ENCODE measurements around the gene OTX2. TPM values are rescaled to one million over a fixed set of nuclear protein-coding genes. Genes with fewer than 3 reads are reported as not detected.

The OTX2 gene
- 0.53 TPM in 1 of 2 replicates, not detected in the other for total RNA-seq
- 0.11 and 0.18 TPM in 2 replicates for polyA plus RNA-seq

GRCh38 chr14:56810147-56810719 lies at the start of gene OTX2:
OTX2 (minus strand) TSS chr14:56810479; CDS start chr14:56805456, 5,023 bp downstream.
- peaks cover 98% of the 10 kb centered on the region for H3K27me3 ChIP-seq
- no peak within 1 kb of the TSS for H3K4me3 ChIP-seq
- H3K36me3 ChIP-seq (replicated peaks; ENCODE audit: insufficient read depth, low read depth), result no peaks in the 10 kb centered on the region
- H4K20me1 ChIP-seq (ENCODE audit: insufficient read depth, poor library complexity, severe bottlenecking), result no peaks in the 10 kb centered on the region
- no peaks in the 10 kb centered on the region for H3K79me2 ChIP-seq
- H3K4me2 ChIP-seq, result peak within 1 kb of the TSS; percentile 61
- H3K9me3 ChIP-seq (ENCODE audit: low read depth), result no peaks in the 10 kb centered on the region
- no peak for DNase-seq (ENCODE audit: low spot score)
- H3K27ac ChIP-seq, result no peak within 1 kb of the TSS
- peak within 1 kb of the TSS; percentile 8 for H2AFZ ChIP-seq
- peaks cover 11% of the 10 kb centered on the region for H3K4me1 ChIP-seq (ENCODE audit: insufficient read depth)
- H3K9me2 ChIP-seq (replicated peaks; ENCODE audit: insufficient read depth), result no peaks in the 10 kb centered on the region
- 10% methylated on average over 15 of the region's 15 CpGs for WGBS (ENCODE audit: low lambda C conversion rate, missing lambda C conversion rate)
- TF ChIP-seq EZH2phosphoT487 (IDR thresholded peaks at IDR 0.05; ENCODE audit: low read depth, severe bottlenecking, unreplicated experiment), result no peak
- TF ChIP-seq CTCF (IDR thresholded peaks at IDR 0.05; ENCODE audit: poor library complexity), result no peak
- peak; percentile 44 for TF ChIP-seq EZH2 (IDR thresholded peaks at IDR 0.05; ENCODE audit: borderline replicate concordance)

DNA sequence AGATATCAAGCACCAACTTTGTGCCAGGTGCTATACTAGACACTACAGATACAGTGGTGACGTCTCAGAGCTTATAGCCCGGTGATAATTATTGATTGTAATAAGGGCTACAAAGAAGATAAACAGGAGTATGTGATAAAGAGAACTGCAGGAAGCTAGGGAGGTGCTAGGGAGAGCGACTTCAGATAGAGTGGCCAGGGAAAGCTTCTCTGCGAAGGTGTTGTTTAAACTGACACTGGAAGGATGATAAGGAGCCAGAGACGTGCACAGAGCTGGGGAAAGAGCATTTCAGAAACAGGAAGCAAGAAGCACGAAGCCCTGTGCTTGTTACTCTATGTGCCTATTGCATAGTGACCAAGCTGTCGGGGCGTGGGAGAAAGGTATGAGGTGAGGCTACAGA lies 48.1 kb upstream of the OTX2 start:
- Histone ChIP-seq H3K79me2 (no peaks in the 10 kb centered on the region), H4K20me1 (ENCODE audit: insufficient read depth, poor library complexity, severe bottlenecking) (no peaks in the 10 kb centered on the region), H3K9me2 (replicated peaks; ENCODE audit: insufficient read depth) (no peaks in the 10 kb centered on the region), H3K4me2 (peak overlapping the region; percentile 55), H3K9me3 (ENCODE audit: low read depth) (no peaks in the 10 kb centered on the region), H3K4me1 (ENCODE audit: insufficient read depth) (no peaks in the 10 kb centered on the region), H3K36me3 (replicated peaks; ENCODE audit: insufficient read depth, low read depth) (no peaks in the 10 kb centered on the region), H3K27me3 (peaks cover 37% of the 10 kb centered on the region), H3K4me3 (no peak overlapping the region), H2AFZ (no peak overlapping the region), H3K27ac (no peak overlapping the region)
- 17% methylated on average over 8 of the region's 8 CpGs for WGBS (ENCODE audit: low lambda C conversion rate, missing lambda C conversion rate)
- no peak for TF ChIP-seq EZH2phosphoT487 (IDR thresholded peaks at IDR 0.05; ENCODE audit: low read depth, severe bottlenecking, unreplicated experiment)
- no peak for TF ChIP-seq CTCF (IDR thresholded peaks at IDR 0.05; ENCODE audit: poor library complexity)
- TF ChIP-seq EZH2 (IDR thresholded peaks at IDR 0.05; ENCODE audit: borderline replicate concordance), result no peak
- DNase-seq (ENCODE audit: low spot score), result peak; percentile 30

- Histone ChIP-seq H3K9me2 (replicated peaks; ENCODE audit: insufficient read depth) (no peaks in the 10 kb centered on the region), H3K36me3 (replicated peaks; ENCODE audit: insufficient read depth, low read depth) (no peaks in the 10 kb centered on the region), H3K79me2 (no peaks in the 10 kb centered on the region), H3K9me3 (ENCODE audit: low read depth) (no peaks in the 10 kb centered on the region), H3K4me3 (no peak overlapping the region), H3K4me1 (ENCODE audit: insufficient read depth) (no peaks in the 10 kb centered on the region), H2AFZ (no peak overlapping the region), H4K20me1 (ENCODE audit: insufficient read depth, poor library complexity, severe bottlenecking) (no peaks in the 10 kb centered on the region), H3K27me3 (peaks cover 37% of the 10 kb centered on the region), H3K4me2 (no peak overlapping the region), H3K27ac (no peak overlapping the region)
- WGBS (ENCODE audit: low lambda C conversion rate, missing lambda C conversion rate), result 86% methylated on average over 6 of the region's 6 CpGs
- no peak for DNase-seq (ENCODE audit: low spot score)
- TF ChIP-seq CTCF (IDR thresholded peaks at IDR 0.05; ENCODE audit: poor library complexity), result no peak
- TF ChIP-seq EZH2 (IDR thresholded peaks at IDR 0.05; ENCODE audit: borderline replicate concordance), result no peak
- no peak for TF ChIP-seq EZH2phosphoT487 (IDR thresholded peaks at IDR 0.05; ENCODE audit: low read depth, severe bottlenecking, unreplicated experiment)
These were observed 46.9 kb upstream of the OTX2 start for GRCh38 chr14:56857216-56857615.

Data from hepatocyte (in vitro differentiated cells).